Mesothelial cell of epicardium (in vitro differentiated cells): ENCODE data around the gene TMEM178B. TPM values are rescaled to one million over a fixed set of nuclear protein-coding genes. Genes with fewer than 3 reads are reported as not detected.

Experiments used
- DNase-seq, 2 experiments: peaks; one replicate each; pipeline ENCODE4 v3.0.0; 2021; ENCODE audit warnings: low spot score in 2 of 2; ENCODE audit not compliant: unreplicated experiment in 2 of 2
- H3K27ac Mint-ChIP-seq: 2 replicates; pipeline ENCODE4 v1.8.0; 2021; ENCODE audit warnings: mixed read lengths
- H3K27me3 Mint-ChIP-seq: 2 replicates; pipeline ENCODE4 v1.8.0; 2021; ENCODE audit warnings: low read depth, mixed read lengths
- H3K36me3 Mint-ChIP-seq: 2 replicates; pipeline ENCODE4 v1.8.0; 2021; ENCODE audit warnings: mixed read lengths
- H3K4me1 Mint-ChIP-seq: 2 replicates; pipeline ENCODE4 v1.8.0; 2021; ENCODE audit warnings: mixed read lengths
- H3K4me3 Mint-ChIP-seq: 2 replicates; pipeline ENCODE4 v1.8.0; 2021; ENCODE audit warnings: mild to moderate bottlenecking, moderate library complexity, mixed read lengths
- H3K9me3 Mint-ChIP-seq: 2 replicates; pipeline ENCODE4 v1.8.0; 2021; ENCODE audit warnings: mixed read lengths
- total RNA-seq: library from RNA; stranded (reverse); gene quantifications from 3 replicates; pipeline ENCODE4 v1.2.1, GENCODE V29; 2021
- TF ChIP-seq, protein P1 (sequence below): fragments of 200-600 bp; sonication (generic); IDR thresholded peaks from one replicate; pipeline ENCODE4 v1.5.0; 2021; ENCODE audit warnings: antibody characterized with exemption; ENCODE audit not compliant: unreplicated experiment

TMEM178B gene
- total RNA-seq, 1 donor from 2014 or later: 0.16 TPM

GRCh38 chr7:141072548-141073172 is 1.2 kb upstream of the TMEM178B start:
- DNase-seq: peak; percentile 21 to 44
- Mint-ChIP-seq H3K36me3 (no peaks in the 10 kb centered on the region), H3K4me3 (peak overlapping the region; percentile 65), H3K27ac (no peak overlapping the region), H3K9me3 (no peaks in the 10 kb centered on the region), H3K4me1 (peaks cover 17% of the 10 kb centered on the region), H3K27me3 (peaks cover 60% of the 10 kb centered on the region)
- TF ChIP-seq, protein P1, sequence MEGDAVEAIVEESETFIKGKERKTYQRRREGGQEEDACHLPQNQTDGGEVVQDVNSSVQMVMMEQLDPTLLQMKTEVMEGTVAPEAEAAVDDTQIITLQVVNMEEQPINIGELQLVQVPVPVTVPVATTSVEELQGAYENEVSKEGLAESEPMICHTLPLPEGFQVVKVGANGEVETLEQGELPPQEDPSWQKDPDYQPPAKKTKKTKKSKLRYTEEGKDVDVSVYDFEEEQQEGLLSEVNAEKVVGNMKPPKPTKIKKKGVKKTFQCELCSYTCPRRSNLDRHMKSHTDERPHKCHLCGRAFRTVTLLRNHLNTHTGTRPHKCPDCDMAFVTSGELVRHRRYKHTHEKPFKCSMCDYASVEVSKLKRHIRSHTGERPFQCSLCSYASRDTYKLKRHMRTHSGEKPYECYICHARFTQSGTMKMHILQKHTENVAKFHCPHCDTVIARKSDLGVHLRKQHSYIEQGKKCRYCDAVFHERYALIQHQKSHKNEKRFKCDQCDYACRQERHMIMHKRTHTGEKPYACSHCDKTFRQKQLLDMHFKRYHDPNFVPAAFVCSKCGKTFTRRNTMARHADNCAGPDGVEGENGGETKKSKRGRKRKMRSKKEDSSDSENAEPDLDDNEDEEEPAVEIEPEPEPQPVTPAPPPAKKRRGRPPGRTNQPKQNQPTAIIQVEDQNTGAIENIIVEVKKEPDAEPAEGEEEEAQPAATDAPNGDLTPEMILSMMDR: no peak

DNA sequence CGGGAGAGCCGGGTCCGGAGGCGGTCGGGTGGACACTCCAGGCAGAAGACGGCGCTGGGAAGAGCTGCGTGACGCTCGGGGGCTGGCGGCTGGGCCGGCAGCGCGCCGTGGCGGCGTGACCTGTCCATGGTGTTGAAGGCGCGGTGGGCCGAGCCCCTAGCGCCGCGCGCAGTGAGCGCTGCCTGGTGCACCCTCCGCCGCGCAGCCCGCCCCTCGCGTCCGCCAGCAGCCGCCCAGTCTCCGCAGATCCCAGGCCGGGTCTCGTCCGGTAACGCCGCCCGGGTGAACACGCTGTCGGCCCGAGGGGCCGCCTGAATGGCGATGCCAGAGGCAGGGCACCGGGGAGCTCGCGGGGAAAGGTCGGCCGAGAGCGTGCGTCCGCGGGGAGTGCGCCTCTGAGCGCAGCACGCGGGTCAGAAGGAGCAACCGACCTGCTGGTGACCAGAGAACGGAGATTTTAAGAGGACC is 657 bp upstream of the TMEM178B start:
- H3K4me1 Mint-ChIP-seq: peaks cover 17% of the 10 kb centered on the region
- TF ChIP-seq, protein P1: no peak
- peaks cover 55% of the 10 kb centered on the region for H3K27me3 Mint-ChIP-seq
- H3K36me3 Mint-ChIP-seq: no peaks in the 10 kb centered on the region
- peak overlapping the region; percentile 65 for H3K4me3 Mint-ChIP-seq
- peak; percentile 34 to 77 for DNase-seq
- H3K27ac Mint-ChIP-seq: no peak overlapping the region
- H3K9me3 Mint-ChIP-seq: no peaks in the 10 kb centered on the region

- Mint-ChIP-seq H3K4me1 (peaks cover 17% of the 10 kb centered on the region), H3K4me3 (peak overlapping the region; percentile 47), H3K36me3 (no peaks in the 10 kb centered on the region), H3K27me3 (peaks cover 46% of the 10 kb centered on the region), H3K9me3 (no peaks in the 10 kb centered on the region), H3K27ac (no peak overlapping the region)
- TF ChIP-seq, protein P1: no peak
- peak in 1 of 2 experiments; percentile 41 for DNase-seq
Measured at GRCh38 chr7:141074162-141074991, 513 bp downstream of the TMEM178B start.

DNA sequence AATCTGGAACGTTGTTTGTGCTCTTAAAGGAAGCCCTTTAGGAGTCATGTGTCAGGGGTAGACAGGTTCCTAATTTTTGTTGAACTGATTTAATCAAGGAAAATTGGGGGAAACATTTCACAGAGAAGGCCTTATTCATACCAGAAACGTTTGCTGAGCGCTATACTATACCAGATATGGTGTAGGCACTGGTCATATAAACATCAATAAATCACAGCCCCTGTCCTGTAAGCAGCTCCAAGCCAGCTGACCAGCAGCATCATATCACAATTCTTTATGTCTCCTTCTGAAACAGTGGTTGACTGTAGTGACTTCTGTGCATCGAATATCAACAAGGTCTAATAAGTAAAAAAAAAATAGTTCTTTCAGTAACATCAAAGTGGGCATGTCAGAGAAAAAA is 1.1 kb downstream of the TMEM178B start:
- H3K36me3 Mint-ChIP-seq: no peaks in the 10 kb centered on the region
- no peak for DNase-seq
- no peak overlapping the region for H3K27ac Mint-ChIP-seq
- H3K4me1 Mint-ChIP-seq: peaks cover 17% of the 10 kb centered on the region
- peak overlapping the region; percentile 47 for H3K4me3 Mint-ChIP-seq
- H3K27me3 Mint-ChIP-seq: peaks cover 42% of the 10 kb centered on the region
- no peaks in the 10 kb centered on the region for H3K9me3 Mint-ChIP-seq
- TF ChIP-seq, protein P1: no peak

DNA sequence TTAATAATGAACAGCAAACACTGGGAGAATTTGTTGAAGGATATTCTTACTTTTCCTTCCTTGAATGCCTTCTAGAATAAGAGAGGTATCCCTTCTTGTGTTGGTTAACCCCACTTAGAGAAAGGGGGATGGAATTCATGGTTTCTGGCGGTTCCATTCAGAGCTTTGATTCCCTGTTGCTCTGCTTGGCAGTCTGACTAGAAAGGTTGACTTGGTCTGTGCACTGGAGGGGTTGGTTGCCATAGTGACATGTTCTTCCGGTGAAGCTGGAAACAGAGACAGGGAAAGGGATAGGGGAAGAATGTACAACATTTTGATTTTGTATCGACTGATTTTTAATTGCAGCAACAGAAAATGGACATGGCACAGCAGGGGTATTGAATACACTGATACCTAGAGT is 2.5 kb downstream of the TMEM178B start:
- peaks cover 34% of the 10 kb centered on the region for H3K27me3 Mint-ChIP-seq
- no peak for DNase-seq
- TF ChIP-seq, protein P1: no peak
- H3K27ac Mint-ChIP-seq: no peak overlapping the region
- H3K4me3 Mint-ChIP-seq: no peak overlapping the region
- no peaks in the 10 kb centered on the region for H3K9me3 Mint-ChIP-seq
- H3K36me3 Mint-ChIP-seq: no peaks in the 10 kb centered on the region
- peaks cover 13% of the 10 kb centered on the region for H3K4me1 Mint-ChIP-seq
